22Rv1 (cell line): ENCODE results near the gene HEBP2.

Experiments used
- ZFX ChIP-seq: fragments of 450-650 bp; IDR thresholded peaks from 2 replicates; pipeline ENCODE4 v1.6.1; 2017; ENCODE audit warnings: antibody characterized with exemption, borderline replicate concordance
- TF ChIP-seq, protein P1 (sequence below): fragments of 450-650 bp; IDR thresholded peaks from 2 replicates; pipeline ENCODE4 v1.5.1; 2017; ENCODE audit warnings: mild to moderate bottlenecking

DNA sequence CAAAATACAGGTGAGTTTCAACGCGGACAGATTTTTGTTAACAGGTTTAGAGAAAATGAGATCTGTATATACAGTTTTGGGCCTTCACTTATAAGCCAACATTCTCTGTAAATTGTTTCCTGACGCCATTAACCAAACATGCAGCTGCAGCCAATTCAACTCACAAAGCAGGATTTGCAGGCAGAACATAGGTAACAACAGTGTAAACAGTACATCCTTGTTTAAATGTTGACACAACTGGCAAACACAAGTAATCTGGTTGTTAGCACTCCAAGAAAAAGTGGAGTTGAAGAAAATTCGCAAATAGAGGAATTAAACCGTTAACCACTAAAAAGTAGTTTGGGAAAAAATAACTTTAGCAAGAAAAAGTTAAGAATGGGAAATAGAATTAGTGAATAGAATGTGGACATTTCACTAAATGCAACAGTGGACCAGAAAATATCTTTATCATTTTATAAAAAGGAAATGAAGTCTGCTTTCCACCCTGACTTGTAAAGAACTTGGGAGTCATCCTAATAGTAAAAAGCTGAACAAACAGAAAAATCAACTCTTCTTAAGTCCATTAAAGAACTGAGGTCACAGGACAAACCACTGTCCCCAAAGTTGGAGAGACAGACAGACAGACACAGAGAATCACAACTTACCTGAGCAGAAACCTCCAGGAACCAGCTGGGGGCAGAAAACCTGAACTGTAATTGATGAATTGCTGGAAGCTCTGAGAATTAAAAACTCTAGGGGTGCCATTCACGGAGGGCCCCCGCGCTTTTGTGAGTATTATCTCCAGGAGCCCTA is 16.2 kb upstream of the HEBP2 start:
- TF ChIP-seq, protein P1, sequence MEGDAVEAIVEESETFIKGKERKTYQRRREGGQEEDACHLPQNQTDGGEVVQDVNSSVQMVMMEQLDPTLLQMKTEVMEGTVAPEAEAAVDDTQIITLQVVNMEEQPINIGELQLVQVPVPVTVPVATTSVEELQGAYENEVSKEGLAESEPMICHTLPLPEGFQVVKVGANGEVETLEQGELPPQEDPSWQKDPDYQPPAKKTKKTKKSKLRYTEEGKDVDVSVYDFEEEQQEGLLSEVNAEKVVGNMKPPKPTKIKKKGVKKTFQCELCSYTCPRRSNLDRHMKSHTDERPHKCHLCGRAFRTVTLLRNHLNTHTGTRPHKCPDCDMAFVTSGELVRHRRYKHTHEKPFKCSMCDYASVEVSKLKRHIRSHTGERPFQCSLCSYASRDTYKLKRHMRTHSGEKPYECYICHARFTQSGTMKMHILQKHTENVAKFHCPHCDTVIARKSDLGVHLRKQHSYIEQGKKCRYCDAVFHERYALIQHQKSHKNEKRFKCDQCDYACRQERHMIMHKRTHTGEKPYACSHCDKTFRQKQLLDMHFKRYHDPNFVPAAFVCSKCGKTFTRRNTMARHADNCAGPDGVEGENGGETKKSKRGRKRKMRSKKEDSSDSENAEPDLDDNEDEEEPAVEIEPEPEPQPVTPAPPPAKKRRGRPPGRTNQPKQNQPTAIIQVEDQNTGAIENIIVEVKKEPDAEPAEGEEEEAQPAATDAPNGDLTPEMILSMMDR: peak; percentile 36
- TF ChIP-seq ZFX: no peak
